Measurements from ENCODE around the gene HIGD1C.
"Not testable (repeated sequence)": the region's sequence is repeated elsewhere in the genome, so short reads cannot be mapped to it uniquely, and the experiment has no call there.

The HIGD1C gene

DNA sequence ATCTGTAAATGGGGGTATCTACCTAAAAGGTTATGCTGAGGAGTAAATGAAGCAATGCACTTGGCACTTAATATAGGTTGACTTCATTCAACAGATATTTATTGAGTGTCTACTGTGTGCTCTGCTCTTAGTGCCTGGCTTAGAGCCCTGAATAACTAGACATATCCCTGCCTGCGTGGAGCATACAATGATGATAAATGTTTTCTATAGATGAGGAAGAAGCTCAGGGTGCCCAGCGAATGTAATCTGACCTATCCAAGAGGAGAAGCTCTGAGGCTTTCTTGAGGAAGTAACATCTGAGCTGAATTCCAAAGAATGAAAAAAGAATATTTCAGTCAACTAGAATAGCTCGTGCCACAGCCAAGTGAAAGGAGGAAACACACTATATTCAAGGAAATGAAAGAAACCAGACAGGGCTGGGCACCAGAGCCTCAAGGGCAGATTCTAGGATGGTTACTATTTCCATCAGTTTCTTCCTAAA, 17.9 kb upstream of the HIGD1C start:
- no peak for DNase-seq

DNA sequence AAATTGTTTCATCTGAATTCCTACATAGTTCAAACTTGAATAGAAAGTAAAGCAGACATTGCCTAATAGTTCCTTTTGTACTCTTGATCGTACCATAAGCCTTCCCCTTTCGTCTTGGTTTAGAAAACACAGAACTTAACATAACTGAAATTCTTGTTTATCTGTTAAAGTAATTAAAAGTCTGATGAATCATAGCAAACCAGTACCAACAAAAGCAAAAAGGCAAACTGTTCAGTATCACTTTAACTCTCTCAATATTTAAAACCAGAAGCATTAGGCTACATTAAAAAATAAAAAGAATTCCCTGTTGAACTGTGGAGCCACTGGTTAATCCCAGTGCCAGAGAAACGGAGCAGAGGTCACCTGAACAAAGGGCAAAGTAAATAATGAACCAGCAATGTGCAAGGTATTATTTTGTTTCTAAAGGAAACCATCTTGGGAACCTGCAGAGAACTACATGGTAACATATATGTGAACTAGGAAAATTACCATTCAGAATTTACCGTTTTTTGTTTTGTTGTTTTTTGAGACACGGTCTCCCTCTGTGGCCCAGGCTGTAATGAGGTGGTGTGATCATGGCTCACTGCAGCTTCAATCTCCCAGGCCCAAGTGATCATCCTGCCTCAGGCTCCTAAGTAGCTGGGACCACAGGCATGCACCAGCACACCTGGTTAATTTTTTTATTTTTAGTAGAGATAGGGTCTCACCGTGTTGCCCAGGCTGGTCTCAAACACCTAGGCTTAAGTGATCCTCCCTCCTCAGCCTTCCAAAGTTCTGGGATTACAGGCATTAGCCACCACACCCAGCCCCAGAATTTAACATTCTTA, 17.1 kb upstream of the HIGD1C start:
- DNase-seq: no peak

DNA sequence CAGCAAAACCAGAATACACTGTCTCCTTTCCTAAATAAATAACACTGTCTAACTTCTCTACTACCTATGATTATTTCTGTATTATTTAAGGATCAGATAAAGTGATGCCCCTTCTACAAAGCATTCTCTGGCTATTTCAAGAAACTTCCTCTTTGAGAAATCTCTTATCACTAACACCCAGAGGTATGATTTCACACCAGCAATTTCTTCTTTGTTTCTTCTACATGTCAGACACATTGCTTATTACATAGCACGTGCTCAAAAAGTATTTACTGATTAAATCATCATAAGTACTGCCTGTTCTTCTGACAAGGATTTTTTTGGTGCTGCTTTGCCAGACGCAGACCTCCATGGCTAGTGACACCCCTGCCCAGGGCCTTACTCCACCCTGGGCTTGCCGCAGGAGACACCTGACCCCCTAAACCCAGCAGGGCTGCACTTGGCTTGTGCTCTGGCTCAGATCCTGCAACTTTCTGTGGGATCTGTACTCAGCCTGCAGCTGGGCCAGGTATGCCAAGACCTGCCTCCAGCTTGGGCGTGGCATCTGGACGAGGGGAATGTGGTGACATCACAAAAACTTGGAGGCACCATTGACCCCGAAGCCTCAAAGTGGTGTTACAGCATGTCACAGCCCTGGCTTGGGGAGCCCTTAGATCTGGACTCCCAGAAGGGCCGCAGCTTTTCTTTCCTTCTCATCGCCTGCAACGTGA, 15.4 kb upstream of the HIGD1C start:
- no peak for DNase-seq

DNA sequence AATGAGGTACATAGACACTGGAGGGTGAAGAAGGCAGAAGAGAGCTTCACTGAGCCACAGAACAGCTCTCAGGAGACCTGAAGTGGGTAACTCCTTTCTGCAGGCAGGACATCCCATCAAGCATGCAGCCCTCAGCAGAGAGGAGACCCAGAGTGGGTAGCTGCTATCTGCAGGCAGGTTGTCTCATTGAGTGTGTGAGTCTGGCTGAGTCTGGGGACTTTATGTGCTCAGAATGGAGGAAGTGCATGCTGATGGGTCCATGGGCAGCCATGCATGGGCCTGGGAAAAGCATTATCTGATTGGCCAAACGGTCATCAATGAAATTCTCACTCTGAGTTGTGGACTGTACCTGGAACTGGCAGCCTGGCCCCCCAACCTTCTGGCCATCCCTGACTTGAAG, 14.7 kb upstream of the HIGD1C start:
- DNase-seq: no peak

DNA sequence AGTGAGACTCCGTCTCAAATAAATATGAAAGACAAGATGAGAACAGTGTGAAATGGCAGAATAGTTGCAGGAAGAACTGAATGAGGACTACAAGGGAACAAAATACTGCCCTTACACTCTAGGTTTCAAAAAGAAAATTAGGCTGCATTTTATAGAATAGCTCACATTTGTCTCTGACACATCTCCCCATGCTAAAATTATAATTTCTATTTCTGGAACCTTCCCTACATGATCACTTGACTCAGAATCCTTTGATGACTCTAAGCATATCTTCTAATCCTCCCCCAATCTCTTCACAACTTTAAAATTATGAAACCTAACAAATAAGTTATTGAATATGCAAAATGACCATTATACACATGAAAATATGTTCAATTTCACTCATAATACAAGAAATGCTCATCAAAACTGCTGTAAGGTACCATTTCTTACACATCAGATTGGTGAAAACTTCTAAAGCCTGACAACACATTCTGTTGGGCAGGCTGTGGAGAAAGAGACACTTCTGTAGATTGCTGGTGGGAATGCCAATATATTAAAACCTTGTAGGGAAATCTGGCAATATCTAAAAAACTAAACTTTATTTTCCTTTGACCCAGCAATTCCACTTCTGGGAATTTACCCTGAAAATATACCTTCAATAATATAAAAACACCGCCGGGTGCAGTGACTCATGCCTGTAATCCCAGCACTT, 4.3 kb upstream of the HIGD1C start:
- DNase-seq: no peak

DNA sequence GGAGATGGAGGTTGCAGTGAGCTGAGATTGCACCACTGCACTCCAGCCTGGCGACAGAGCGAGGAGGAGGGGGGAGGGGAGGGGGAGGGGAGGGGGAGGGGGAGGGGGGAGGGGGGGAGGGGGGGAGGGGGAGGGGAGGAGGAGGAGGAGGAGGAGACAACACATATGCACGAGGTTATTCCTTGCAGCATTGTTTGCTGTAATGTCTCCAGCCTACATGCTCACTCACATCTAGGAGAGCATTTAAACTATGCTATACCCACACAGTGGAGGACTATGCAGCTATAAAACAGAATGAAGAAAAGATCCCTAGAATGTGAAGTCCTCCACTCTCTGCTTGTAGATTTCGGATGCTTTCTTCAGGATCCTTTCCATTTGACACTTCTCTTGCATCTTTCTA, 3.5 kb upstream of the HIGD1C start:
- DNase-seq: no peak

DNA sequence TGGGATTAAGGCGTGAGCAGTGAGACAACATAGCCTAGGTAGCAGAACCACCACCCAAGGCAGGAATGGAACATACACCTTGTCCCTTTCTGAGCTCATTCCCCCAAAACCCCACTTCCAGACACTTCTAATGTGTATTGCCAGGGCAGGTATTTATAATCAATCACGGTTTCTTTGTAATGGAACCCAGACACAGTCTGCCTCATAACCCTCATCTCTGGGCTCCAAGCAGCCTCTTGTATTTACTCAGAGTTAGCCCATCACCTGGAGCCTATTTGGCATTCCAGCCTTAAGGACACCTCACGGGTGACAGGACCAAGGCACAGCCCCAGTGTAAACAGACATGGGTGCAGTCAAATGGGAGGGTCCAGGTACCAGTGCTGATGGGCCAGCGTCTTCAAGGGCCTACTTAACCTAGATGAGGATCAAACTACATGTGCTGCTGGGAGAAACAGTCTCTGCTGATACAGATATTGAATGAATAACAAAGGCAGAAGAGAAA, 2.5 kb upstream of the HIGD1C start:
- no peak for DNase-seq

DNA sequence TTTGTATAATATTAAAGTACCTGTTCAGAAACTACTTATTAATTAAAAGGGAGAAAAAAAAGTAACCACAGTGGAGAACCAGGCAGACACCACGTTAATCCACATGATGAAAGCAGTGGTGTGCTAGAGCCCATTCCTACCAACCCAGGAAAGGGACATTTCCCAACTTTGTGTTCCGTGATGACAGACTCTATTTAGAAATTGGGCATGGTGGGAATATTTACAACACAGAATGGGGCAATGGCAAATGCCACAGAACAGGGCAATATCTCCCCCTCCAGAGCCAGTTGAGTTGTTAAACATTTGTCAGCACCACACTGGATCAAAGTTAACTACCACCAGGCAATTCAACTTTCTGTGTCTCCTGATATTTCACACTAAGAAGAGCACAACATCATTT, 1.2 kb upstream of the HIGD1C start:
- DNase-seq: no peak

DNA sequence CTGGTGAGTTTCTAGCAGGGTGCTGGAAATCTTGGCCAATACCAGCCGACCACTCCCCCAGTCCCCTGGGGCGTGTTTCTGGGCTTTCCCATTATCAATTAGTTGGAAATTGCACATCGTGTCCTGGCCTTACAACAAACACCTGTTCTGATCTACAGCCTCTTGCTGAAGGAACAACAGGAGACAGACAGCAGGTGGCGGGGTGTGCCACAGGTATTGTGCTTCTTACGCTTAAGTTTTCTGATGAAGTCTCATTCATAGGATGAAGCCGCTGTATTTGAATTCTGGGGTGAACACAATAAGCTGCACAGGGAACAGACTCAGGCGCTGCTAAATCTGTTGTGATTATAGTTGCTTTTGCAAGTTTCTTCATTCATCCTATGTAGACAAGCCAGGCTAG, 703 bp downstream of the HIGD1C start:
- no peak for DNase-seq

DNA sequence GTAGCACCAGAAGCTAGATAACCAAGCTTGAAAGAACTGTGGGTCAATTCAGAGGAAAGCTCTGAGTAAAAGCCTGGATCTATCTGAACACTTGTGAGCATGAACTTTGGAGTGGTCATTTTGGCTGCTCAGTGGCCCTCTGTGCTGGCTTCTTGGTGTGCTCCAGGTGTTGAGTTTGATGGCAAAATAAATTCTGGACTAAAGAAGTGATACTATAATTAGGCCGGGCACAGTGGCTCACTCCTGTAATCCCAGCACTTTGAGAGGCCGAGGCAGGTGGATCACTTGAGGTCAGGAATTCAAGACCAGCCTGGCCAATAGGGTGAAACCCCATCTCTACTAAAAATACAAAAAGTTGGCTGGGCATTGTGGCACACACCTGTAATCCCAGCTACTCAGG, 2.4 kb downstream of the HIGD1C start:
- DNase-seq: not testable (repeated sequence)

DNA sequence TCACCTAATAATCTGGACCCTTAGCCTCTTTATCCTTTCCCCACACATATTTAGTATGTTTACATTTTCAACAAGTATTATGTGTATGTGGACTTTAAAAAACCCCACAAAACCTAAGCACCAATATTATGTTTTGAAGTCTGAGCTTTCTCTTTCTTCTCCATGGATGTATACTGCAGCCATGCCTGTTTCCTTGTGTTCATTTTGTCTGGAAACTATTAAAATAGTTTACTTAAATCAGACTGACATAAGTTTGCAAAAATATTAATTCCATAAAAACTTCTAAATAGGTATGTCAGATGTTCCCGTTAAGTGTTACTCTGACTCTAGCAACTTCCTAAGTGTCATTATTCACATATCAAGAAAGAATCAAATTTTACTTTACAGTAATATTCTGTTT, 2.9 kb downstream of the HIGD1C start:
- no peak for DNase-seq

DNA sequence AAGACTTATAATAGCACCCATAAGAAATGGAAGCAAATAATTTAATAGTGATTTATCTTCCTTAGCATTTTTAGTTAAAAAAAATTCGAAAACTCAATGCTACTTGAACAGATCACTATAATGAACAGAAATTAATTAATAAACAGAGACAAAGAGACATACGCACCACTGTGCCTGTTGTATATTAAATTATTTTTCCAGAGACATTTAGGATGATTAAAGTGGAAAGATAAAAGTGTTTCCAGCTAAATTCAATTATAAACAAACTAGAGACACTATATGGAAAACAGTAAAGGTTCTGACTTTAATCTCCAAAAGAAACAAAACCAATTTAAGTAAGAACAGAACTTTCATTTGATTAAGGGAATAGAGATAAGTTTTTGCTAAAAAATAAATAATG, 3.4 kb downstream of the HIGD1C start:
- DNase-seq: no peak

DNA sequence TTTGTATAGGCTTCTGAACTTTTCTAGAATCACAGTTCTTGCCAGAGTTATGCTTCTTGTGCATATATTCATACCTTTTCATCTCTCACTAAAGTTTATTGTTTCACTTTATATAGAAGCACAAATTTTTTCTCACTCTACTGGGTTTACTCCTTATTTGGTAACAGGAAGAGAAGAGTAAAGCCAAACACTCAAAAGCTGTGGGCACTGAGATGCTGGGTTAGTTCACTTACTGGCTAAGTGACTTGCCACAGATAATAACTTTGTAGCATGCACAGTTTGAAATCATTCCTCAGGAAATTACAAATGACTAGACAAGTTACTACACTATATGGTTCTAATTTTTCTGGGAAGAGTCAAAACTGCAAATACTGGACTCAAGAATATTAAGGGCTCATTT, 7.8 kb downstream of the HIGD1C start:
- DNase-seq: no peak

DNA sequence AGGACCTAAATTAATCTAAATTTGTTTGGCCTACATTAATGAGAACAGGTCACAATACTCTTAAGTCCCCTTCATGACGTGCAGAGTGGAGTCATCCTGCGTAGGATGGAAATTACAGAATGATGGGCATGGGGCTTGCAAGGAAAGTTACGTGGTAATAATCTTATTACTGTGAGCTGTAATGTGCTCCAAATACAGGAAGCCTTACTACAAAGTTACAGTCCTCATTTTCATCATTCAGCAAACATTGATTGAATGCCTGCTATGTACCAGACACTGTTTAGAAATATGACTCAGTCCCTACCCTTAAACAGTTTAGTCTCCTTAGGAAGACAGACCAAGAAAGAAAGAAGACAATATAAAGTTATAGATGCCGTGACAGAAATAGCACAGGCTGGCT, 9.4 kb downstream of the HIGD1C start:
- DNase-seq: no peak

DNA sequence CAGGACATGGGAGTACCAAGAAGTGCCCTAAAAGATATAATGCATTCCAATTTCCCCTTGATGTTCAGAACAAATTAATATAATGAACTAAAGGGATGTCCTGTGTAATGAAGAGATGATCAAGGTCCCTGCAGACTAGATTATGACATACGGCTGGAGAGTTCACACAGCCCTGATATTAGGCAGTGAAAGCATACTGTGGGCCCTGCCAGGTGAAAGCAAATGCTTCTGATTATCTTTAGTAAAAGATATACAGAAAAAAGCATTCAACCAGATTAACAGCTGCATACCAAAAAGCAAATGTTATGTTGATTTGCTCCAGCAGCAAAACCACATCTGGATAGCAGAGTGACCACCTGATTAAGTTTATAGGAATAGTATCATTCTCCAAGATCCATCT, 12.1 kb downstream of the HIGD1C start:
- no peak for DNase-seq

DNA sequence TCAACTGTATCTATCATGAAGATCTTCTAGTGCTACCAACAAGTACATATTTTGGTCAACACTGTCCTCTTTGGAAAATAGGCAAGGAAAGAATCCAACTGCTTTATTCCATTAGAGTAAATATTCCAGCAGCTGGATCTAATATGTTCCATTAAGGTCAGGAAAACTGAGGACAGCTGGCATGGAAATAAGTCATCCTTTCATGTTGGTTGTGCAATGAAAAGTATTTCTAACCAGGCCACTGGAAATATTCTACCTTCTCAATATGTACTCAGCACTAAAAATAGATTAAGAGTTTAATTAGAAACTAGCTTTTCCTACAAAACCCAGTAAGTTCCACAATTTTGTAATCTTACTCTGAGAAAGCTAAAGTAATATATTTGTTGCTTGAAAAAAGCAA, 19.6 kb downstream of the HIGD1C start:
- no peak for DNase-seq

DNA sequence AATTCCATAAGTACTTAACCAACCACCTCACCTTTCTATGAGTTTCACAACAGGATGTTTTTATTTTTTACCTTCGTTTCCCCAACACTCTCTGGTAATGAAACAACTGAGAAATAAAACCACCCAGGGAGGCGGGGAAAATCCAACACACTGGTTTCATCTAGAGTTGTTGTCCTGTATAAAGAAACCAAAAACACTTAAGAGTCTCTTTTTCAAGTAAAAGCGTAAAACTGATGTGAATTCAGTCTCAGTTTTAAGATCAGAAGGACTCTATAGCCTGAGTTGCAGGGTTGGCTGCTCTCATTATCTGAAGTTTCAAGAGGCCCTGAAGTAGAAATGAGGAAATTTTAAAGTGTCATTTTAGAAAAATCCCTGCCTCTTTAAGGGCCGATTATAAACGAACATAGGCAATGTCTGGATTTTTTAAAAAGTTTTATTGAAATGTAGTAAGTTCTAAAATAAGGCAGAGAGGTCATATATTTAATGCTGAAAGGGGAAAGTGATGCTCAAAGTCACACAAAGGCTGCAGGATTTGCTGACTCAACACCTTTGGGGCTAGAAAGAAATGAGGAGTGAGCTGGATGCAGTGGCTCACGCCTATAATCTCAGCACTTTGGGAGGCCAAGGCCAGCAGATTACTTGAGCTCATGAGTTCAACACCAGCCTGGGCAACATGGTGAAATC, 27.2 kb downstream of the HIGD1C start:
- DNase-seq: peak; percentile 42

DNA sequence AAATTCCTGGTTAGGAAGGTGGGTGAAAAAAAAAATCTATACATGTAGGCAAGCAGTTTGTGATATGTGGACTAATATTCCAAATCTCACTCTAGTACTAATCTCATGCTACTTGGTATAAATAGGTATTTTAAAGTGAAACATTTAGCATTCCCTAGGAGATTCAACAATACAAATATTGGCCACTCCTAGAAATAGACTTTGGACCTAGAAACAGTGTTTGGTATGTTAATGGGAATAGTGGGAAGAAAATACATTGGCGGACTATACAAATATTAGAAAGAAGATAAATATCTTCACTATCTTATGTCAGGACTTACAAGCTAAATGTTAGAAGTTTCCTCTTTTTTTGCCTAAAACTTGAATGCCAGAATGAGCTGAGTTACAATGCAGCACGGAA, 28.2 kb downstream of the HIGD1C start:
- DNase-seq: no peak

DNA sequence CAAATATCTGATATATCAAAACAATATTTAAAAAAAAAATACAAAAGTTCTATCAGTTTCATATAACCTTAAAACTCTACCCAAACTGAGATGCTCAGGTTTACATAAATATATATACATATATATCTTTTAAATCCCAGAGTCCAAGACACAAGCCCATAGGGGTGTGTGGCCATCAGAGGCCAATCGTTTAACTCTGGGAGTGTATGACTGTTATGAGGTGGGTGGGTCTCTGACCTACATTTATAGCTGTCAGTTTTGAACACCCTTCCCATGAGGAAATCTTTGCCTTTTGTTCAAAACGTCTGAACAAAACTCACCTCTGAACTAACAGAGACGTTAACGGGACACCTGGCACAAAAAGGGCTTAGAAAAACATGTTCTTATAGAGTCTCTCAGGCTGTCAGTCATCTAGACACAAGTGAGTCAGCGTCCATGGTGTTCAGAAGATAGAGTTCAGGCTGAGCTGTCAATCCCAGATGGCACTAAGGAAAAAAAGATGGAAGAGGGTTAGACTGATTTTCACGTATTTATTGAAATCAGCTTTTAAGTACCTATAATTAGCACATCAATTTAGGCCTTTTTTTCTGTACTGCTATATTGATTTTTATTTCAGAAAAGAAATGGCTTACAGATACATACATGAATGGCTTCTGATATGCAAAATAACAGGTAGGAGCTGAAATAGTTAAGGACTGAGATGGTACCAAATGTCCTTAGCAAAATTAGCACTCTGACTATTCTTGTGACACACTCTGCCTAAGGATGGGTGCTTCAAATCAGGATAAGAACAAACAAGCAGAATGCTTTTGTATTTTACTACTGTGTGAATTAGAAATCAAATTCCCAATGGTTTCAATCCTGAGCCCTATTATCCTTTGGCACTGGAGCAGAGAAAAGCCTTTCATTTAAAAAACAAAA, 29.2 kb downstream of the HIGD1C start:
- no peak for DNase-seq

DNA sequence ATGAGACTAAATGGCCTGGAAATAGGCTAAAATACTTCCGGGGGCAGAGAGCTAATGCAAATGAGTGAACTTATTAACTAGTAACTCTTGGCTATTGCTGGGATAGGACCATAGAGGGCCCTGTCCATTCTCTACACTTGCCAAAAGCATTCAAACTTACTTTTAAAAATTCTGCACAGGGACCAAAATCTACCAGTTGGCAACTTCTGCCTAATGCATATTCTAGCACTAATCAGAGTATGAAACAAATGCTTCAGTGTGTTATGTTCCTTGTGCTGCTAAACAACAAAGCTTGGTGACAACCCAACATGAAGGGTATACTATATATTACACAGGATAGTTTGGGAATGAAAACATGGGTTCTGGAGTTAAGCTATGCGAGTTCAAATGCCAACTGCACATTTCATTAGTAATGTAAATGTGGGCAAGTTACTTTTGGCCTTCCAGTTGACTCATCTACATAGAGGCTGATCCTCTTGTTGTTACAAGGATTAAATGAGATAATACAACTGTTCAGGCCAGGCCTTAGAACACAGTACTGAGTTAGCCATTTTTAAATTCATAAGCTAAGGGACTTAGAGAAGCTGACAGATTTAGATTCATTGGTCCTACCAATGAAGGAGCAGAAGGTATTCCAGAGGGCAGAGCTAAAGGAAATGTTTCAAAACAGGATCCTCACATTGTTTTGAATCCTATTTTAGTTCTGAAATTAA, 32.4 kb downstream of the HIGD1C start:
- DNase-seq: no peak

DNA sequence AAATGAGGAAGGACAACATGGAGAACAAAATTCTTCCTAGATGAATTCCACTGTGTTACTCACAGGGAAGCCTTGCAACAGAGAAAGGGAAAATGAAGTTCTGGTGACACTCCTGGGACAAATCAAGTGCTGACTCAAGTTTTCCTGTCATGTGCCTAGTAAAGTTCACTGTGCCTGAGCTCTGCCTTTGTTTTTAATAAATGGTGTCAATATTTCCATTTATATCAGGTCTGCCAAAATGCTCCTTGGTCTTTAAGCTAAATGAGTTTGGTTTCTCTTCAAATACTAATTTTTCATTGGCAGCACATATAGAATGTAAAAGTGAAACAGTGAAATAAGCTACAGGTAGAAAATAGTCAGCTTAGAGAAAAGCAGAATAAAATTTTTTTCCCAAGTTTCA, 33.0 kb downstream of the HIGD1C start:
- DNase-seq: no peak
